Stimulated activated CD4-positive, alpha-beta T cell treated with anti-CD3 and anti-CD28 coated beads, Interleukin-4, amount 100 ng/mL, for 1 hour (primary cell): ENCODE results near the gene CEP68.

Source experiments
- DNase-seq: peaks from one replicate; pipeline ENCODE4 v3.0.0-alpha.2; 2020

CEP68 gene

GRCh38 chr2:65059071-65059470 is 2.9 kb downstream of the CEP68 start:
- DNase-seq, result no peak

- DNase-seq, result no peak
These were observed 5.1 kb downstream of the CEP68 start for GRCh38 chr2:65061146-65061909.

- DNase-seq, result no peak
These were observed 5.7 kb downstream of the CEP68 start for GRCh38 chr2:65061910-65062339.

- DNase-seq, result no peak
These were observed 6.9 kb downstream of the CEP68 start for GRCh38 chr2:65062843-65063825.

- peak; percentile 17 for DNase-seq
These were observed 8.7 kb downstream of the CEP68 start for GRCh38 chr2:65064728-65065552.

- DNase-seq, result no peak
These were observed 11.8 kb downstream of the CEP68 start for GRCh38 chr2:65067806-65068553.

- no peak for DNase-seq
These were observed 13.2 kb downstream of the CEP68 start for GRCh38 chr2:65069439-65069824.

- no peak for DNase-seq
These were observed 14.1 kb downstream of the CEP68 start for GRCh38 chr2:65070172-65070830.

- no peak for DNase-seq
These were observed 14.6 kb downstream of the CEP68 start for GRCh38 chr2:65070856-65071255.

GRCh38 chr2:65071499-65072180 is 15.4 kb downstream of the CEP68 start:
- no peak for DNase-seq

GRCh38 chr2:65072181-65072970 is 16.2 kb downstream of the CEP68 start:
- DNase-seq, result no peak

GRCh38 chr2:65073879-65074565 is 17.8 kb downstream of the CEP68 start:
- DNase-seq, result no peak

GRCh38 chr2:65075176-65075575 is 19.0 kb downstream of the CEP68 start:
- no peak for DNase-seq

GRCh38 chr2:65075605-65076344 is 19.6 kb downstream of the CEP68 start:
- no peak for DNase-seq

- DNase-seq, result no peak
These were observed 20.1 kb downstream of the CEP68 start for GRCh38 chr2:65076345-65076710.

GRCh38 chr2:65077898-65078297 is 21.7 kb downstream of the CEP68 start:
- DNase-seq, result no peak

GRCh38 chr2:65079017-65079416 is 22.8 kb downstream of the CEP68 start:
- DNase-seq, result no peak

GRCh38 chr2:65081232-65081685 is 25.0 kb downstream of the CEP68 start:
- no peak for DNase-seq

- DNase-seq, result no peak
These were observed 28.9 kb downstream of the CEP68 start for GRCh38 chr2:65085148-65085547.
